Stimulated activated CD8-positive, alpha-beta memory T cell treated with anti-CD3 and anti-CD28 coated beads, Interleukin-2, amount 100 ng/mL, for 1 hour (primary cell): Measurements from ENCODE around the gene SAMD4B.

Source experiments
- DNase-seq, 2 donors: peaks; one replicate each; pipeline ENCODE4 v3.0.0-alpha.2; 2020; ENCODE audit warnings: low read depth in 2 of 2

The SAMD4B gene

GRCh38 chr19:39427707-39428106 is 85.5 kb downstream of the SAMD4B start:
- no peak for DNase-seq

- DNase-seq: no peak
These were observed 86.3 kb downstream of the SAMD4B start for GRCh38 chr19:39428283-39429112.

GRCh38 chr19:39430675-39431593 is 88.7 kb downstream of the SAMD4B start:
- DNase-seq: no peak

- no peak for DNase-seq
These were observed 90.4 kb downstream of the SAMD4B start for GRCh38 chr19:39432677-39433025.

- no peak for DNase-seq
These were observed 91.4 kb downstream of the SAMD4B start for GRCh38 chr19:39433480-39434079.

- DNase-seq: no peak
These were observed 92.2 kb downstream of the SAMD4B start for GRCh38 chr19:39434123-39435076.
